NCI-H2029 (cell line): ENCODE measurements around the gene DOHH.

ENCODE experiments used
- DNase-seq: peaks from one replicate; lab custom pipeline; 2025; lab: John Stamatoyannopoulos, UW

Gene DOHH

GRCh38 chr19:3500429-3501101 lies at the start of gene DOHH:
DOHH (minus strand) TSS chr19:3500674; CDS start chr19:3496814, 3,860 bp downstream.
- DNase-seq, result peak; percentile 95

GRCh38 chr19:3549816-3550215 lies 49.3 kb upstream of the DOHH start:
- no peak for DNase-seq

- DNase-seq, result no peak
These were observed 48.1 kb upstream of the DOHH start for GRCh38 chr19:3548606-3549005.

GRCh38 chr19:3547767-3548282 lies 47.4 kb upstream of the DOHH start:
- no peak for DNase-seq

- no peak for DNase-seq
These were observed 46.8 kb upstream of the DOHH start for GRCh38 chr19:3547301-3547731.

GRCh38 chr19:3546119-3546518 lies 45.6 kb upstream of the DOHH start:
- no peak for DNase-seq

- DNase-seq, result no peak
These were observed 45.2 kb upstream of the DOHH start for GRCh38 chr19:3545669-3546034.

GRCh38 chr19:3544742-3545668 lies 44.5 kb upstream of the DOHH start:
- DNase-seq, result no peak

GRCh38 chr19:3544058-3544376 lies 43.5 kb upstream of the DOHH start:
- DNase-seq, result no peak

- no peak for DNase-seq
These were observed 42.9 kb upstream of the DOHH start for GRCh38 chr19:3543150-3544057.

GRCh38 chr19:3539756-3540118 lies 39.3 kb upstream of the DOHH start:
- no peak for DNase-seq

- DNase-seq, result no peak
These were observed 38.7 kb upstream of the DOHH start, which contains the start of gene TEKTIP1 for GRCh38 chr19:3538965-3539755. TEKTIP1 (plus strand) TSS chr19:3539174; CDS start chr19:3539178, 4 bp downstream.

GRCh38 chr19:3538258-3538929 lies 37.9 kb upstream of the DOHH start:
- no peak for DNase-seq

- DNase-seq, result no peak
These were observed 37.2 kb upstream of the DOHH start for GRCh38 chr19:3537438-3538240.

- DNase-seq, result no peak
These were observed 36.6 kb upstream of the DOHH start for GRCh38 chr19:3537101-3537437.

- DNase-seq, result no peak
These were observed 36.1 kb upstream of the DOHH start for GRCh38 chr19:3536429-3537100.

GRCh38 chr19:3535981-3536380 lies 35.5 kb upstream of the DOHH start:
- DNase-seq, result no peak

GRCh38 chr19:3535563-3535965 lies 35.1 kb upstream of the DOHH start:
- DNase-seq, result no peak

- DNase-seq, result no peak
These were observed 34.7 kb upstream of the DOHH start for GRCh38 chr19:3535235-3535535.
